IMR-90 (cell line): Measurements from ENCODE around the gene YPEL3.

Experiments
- CEBPB ChIP-seq: IDR thresholded peaks from 2 replicates; pipeline ENCODE4 v1.6.1; 2012; ENCODE audit warnings: low read depth, low read length, improper control_type of control experiment
- FOS ChIP-seq: fragments of 150-350 bp; IDR thresholded peaks from 2 replicates; pipeline ENCODE4 v1.6.1; 2016; ENCODE audit warnings: low read depth, low read length
- MAFK ChIP-seq: IDR thresholded peaks from 2 replicates; pipeline ENCODE4 v1.6.1; 2012; ENCODE audit warnings: low read depth, low read length, improper control_type of control experiment
- MXI1 ChIP-seq: IDR thresholded peaks from 2 replicates; pipeline ENCODE4 v1.6.1; 2012; ENCODE audit warnings: low read depth, mild to moderate bottlenecking, low read length, moderate library complexity, borderline replicate concordance
- POLR2A ChIP-seq: IDR thresholded peaks from 2 replicates; pipeline ENCODE4 v1.6.1; 2012; ENCODE audit warnings: mild to moderate bottlenecking, low read depth, low read length
- RAD21 ChIP-seq: IDR thresholded peaks from 2 replicates; pipeline ENCODE4 v1.6.1; 2012; ENCODE audit warnings: low read length, improper control_type of control experiment
- RFX5 ChIP-seq: IDR thresholded peaks from 2 replicates; pipeline ENCODE4 v1.8.0; 2012; ENCODE audit warnings: low read depth, mild to moderate bottlenecking, low read length, moderate library complexity
- SMC3 ChIP-seq: fragments of 150-350 bp; IDR thresholded peaks from 2 replicates; pipeline ENCODE4 v1.6.1; 2016; ENCODE audit warnings: low read depth, mild to moderate bottlenecking, antibody characterized with exemption, low read length, moderate library complexity
- TF ChIP-seq, protein P1 (sequence below): conservative IDR thresholded peaks from 2 replicates; pipeline ENCODE4 v1.5.1; 2012; ENCODE audit warnings: mild to moderate bottlenecking, low read depth, low read length, improper control_type of control experiment
- TF ChIP-seq, protein P2 (sequence below): fragments of 150-350 bp; IDR thresholded peaks from 2 replicates; pipeline ENCODE4 v1.6.1; 2017; ENCODE audit warnings: mild to moderate bottlenecking, antibody characterized with exemption, low read length, low read depth

DNA sequence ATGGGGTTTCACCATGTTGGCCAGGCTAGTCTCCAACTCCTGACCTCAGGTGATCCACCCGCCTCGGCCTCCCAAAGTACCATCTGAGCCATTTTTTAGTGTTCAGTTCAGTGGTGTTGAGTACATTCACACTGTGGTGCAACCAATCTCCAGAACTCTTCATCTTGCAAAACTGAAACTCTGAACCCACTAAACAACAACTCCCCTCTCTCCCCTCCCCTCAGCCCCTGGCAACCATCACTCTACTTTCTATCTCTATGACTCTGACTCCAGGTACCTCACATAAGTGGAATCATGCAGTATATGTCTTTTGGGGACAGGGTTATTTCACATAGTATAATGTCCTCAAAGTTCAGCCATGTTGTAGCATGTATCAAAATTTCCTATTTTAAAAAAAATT is 45.7 kb upstream of the YPEL3 start:
- TF ChIP-seq SMC3: no peak
- TF ChIP-seq POLR2A: no peak
- TF ChIP-seq, protein P1, sequence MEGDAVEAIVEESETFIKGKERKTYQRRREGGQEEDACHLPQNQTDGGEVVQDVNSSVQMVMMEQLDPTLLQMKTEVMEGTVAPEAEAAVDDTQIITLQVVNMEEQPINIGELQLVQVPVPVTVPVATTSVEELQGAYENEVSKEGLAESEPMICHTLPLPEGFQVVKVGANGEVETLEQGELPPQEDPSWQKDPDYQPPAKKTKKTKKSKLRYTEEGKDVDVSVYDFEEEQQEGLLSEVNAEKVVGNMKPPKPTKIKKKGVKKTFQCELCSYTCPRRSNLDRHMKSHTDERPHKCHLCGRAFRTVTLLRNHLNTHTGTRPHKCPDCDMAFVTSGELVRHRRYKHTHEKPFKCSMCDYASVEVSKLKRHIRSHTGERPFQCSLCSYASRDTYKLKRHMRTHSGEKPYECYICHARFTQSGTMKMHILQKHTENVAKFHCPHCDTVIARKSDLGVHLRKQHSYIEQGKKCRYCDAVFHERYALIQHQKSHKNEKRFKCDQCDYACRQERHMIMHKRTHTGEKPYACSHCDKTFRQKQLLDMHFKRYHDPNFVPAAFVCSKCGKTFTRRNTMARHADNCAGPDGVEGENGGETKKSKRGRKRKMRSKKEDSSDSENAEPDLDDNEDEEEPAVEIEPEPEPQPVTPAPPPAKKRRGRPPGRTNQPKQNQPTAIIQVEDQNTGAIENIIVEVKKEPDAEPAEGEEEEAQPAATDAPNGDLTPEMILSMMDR: no peak
- no peak for TF ChIP-seq CEBPB
- no peak for TF ChIP-seq FOS
- TF ChIP-seq MAFK: no peak
- TF ChIP-seq RAD21: no peak
- TF ChIP-seq RFX5: no peak
- TF ChIP-seq, protein P2, sequence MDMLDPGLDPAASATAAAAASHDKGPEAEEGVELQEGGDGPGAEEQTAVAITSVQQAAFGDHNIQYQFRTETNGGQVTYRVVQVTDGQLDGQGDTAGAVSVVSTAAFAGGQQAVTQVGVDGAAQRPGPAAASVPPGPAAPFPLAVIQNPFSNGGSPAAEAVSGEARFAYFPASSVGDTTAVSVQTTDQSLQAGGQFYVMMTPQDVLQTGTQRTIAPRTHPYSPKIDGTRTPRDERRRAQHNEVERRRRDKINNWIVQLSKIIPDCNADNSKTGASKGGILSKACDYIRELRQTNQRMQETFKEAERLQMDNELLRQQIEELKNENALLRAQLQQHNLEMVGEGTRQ: no peak
- no peak for TF ChIP-seq MXI1
